Activated T-helper 2 cell treated with anti-CD3 and anti-CD28 coated beads, Interferon-gamma antibody, Interleukin-2, Interleukin-4, amounts not matched to agents 10 μg/mL and 5 μg/mL and 100 μg/mL, durations not matched to agents 14 hours and 24 hours and 36 hours (primary cell): Measurements from ENCODE around the gene BMP8B. TPM values are rescaled to one million over a fixed set of nuclear protein-coding genes. Genes with fewer than 3 reads are reported as not detected.
A peak's percentile ranks its signal among the peaks of the same experiment; 100 is the strongest.

Source experiments
- DNase-seq: peaks from one replicate; pipeline ENCODE4 v3.0.0; 2021; ENCODE audit warnings: low spot score
- H3K27ac Mint-ChIP-seq: one replicate; pipeline ENCODE4 v1.8.0; 2021; ENCODE audit warnings: mixed read lengths
- H3K27me3 Mint-ChIP-seq: one replicate; pipeline ENCODE4 v1.8.0; 2021; ENCODE audit warnings: low read depth, mixed read lengths
- H3K36me3 Mint-ChIP-seq: one replicate; pipeline ENCODE4 v1.8.0; 2021; ENCODE audit warnings: low read depth, mixed read lengths
- H3K4me1 Mint-ChIP-seq: one replicate; pipeline ENCODE4 v1.8.0; 2021; ENCODE audit warnings: low read depth, mixed read lengths
- H3K4me3 Mint-ChIP-seq: one replicate; pipeline ENCODE4 v1.8.0; 2021; ENCODE audit warnings: low read depth, mild to moderate bottlenecking, moderate library complexity, mixed read lengths
- H3K9me3 Mint-ChIP-seq: one replicate; pipeline ENCODE4 v1.8.0; 2021; ENCODE audit warnings: mixed read lengths
- intact Hi-C: fragments of 100-400 bp; cut with micrococcal nuclease; formaldehyde crosslinking; loops from one replicate; pipeline ENCODE4 v1.15.1; 2023
- total RNA-seq: library from RNA; stranded (reverse); gene quantifications from 2 replicates; pipeline ENCODE4 v1.2.3, GENCODE V29; 2022

Gene BMP8B
- total RNA-seq, 1 donor from 2014 or later: 1.9 TPM

- Mint-ChIP-seq H3K27me3 (peaks cover 27% of the 10 kb centered on the region), H3K4me1 (no peaks in the 10 kb centered on the region), H3K4me3 (no peak overlapping the region), H3K9me3 (no peaks in the 10 kb centered on the region), H3K27ac (no peak overlapping the region), H3K36me3 (no peaks in the 10 kb centered on the region)
- DNase-seq: peak; percentile 3
- intact Hi-C loops: no loop called here
Measured at GRCh38 chr1:39711104-39711965, 77.3 kb downstream of the BMP8B start.

GRCh38 chr1:39707506-39707905 is 81.2 kb downstream of the BMP8B start:
- Mint-ChIP-seq H3K4me1 (no peaks in the 10 kb centered on the region), H3K27me3 (peaks cover 18% of the 10 kb centered on the region), H3K9me3 (no peaks in the 10 kb centered on the region), H3K4me3 (no peak overlapping the region), H3K36me3 (no peaks in the 10 kb centered on the region), H3K27ac (no peak overlapping the region)
- DNase-seq: no peak
- intact Hi-C loops: no loop called here

Other genes starting within 250 kb of the BMP8B start
- gene PABPC4, start 212.1 kb downstream of the BMP8B start, total RNA-seq: 369 and 375 TPM in 2 replicates
- gene HEYL, start 149.2 kb downstream of the BMP8B start, total RNA-seq: 0.73 and 0.74 TPM in 2 replicates
- gene NT5C1A, start 116.8 kb downstream of the BMP8B start, total RNA-seq: 0.74 and 1.2 TPM in 2 replicates
- 0.39 and 0.48 TPM in 2 replicates for gene HPCAL4, start 97.4 kb downstream of the BMP8B start, total RNA-seq
- 63.0 and 67.6 TPM in 2 replicates for gene PPIE, start 50.0 kb downstream of the BMP8B start, total RNA-seq
- gene OXCT2, start 17.5 kb downstream of the BMP8B start, total RNA-seq: 5.5 and 5.6 TPM in 2 replicates
- 22.8 and 26.2 TPM in 2 replicates for gene TRIT1, start 94.6 kb upstream of the BMP8B start, total RNA-seq
- 0.50 and 0.57 TPM in 2 replicates for gene MYCL, start 113.1 kb upstream of the BMP8B start, total RNA-seq
- gene MFSD2A, start 166.3 kb upstream of the BMP8B start, total RNA-seq: 43.3 and 47.8 TPM in 2 replicates